Loucy (cell line): ENCODE measurements around the gene IL1F10.

Source experiments
- EZH2phosphoT487 ChIP-seq: fragments of 200-600 bp; IDR thresholded peaks from 2 replicates; pipeline ENCODE4 v1.6.1; 2018; ENCODE audit warnings: antibody characterized with exemption, mild to moderate bottlenecking, moderate library complexity, borderline replicate concordance
- TF ChIP-seq, protein P1 (sequence below): fragments of 200-600 bp; sonication (generic); conservative IDR thresholded peaks from 2 replicates; pipeline ENCODE4 v1.5.1; 2014; ENCODE audit warnings: mild to moderate bottlenecking, antibody characterized with exemption, low read length

DNA sequence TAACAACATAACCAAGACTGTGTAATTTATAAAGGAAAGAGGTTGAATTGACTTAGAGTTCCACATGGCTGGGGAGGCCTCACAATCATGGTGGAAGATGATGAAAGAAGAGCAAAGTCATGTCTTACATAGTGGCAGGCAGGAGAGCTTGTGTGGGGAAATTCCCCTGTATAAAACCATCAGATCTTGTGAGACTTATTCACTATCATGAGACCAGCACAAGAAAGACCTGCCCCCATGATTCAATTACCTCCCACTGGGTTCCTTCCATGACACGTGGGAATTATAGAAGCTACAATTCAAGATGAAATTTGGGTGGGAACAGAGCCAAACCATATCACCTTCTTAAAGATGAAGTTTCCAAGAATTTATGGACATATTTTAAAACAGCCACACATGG is 11.2 kb upstream of the IL1F10 start:
- TF ChIP-seq, protein P1, sequence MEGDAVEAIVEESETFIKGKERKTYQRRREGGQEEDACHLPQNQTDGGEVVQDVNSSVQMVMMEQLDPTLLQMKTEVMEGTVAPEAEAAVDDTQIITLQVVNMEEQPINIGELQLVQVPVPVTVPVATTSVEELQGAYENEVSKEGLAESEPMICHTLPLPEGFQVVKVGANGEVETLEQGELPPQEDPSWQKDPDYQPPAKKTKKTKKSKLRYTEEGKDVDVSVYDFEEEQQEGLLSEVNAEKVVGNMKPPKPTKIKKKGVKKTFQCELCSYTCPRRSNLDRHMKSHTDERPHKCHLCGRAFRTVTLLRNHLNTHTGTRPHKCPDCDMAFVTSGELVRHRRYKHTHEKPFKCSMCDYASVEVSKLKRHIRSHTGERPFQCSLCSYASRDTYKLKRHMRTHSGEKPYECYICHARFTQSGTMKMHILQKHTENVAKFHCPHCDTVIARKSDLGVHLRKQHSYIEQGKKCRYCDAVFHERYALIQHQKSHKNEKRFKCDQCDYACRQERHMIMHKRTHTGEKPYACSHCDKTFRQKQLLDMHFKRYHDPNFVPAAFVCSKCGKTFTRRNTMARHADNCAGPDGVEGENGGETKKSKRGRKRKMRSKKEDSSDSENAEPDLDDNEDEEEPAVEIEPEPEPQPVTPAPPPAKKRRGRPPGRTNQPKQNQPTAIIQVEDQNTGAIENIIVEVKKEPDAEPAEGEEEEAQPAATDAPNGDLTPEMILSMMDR: no peak
- TF ChIP-seq EZH2phosphoT487: no peak
